Hematopoietic multipotent progenitor cell treated with erythropoietin and hydrocortisone succinate and interleukin-3 and kit ligand, for 15 days (in vitro differentiated cells): Measurements from ENCODE around the gene OR51A7.
"Not testable (repeated sequence)": the region's sequence is repeated elsewhere in the genome, so short reads cannot be mapped to it uniquely, and the experiment has no call there.

ENCODE experiments used
- DNase-seq: peaks from one replicate; pipeline ENCODE4 v3.0.0-alpha.2; 2015; ENCODE audit warnings: low spot score

The OR51A7 gene, protein sequence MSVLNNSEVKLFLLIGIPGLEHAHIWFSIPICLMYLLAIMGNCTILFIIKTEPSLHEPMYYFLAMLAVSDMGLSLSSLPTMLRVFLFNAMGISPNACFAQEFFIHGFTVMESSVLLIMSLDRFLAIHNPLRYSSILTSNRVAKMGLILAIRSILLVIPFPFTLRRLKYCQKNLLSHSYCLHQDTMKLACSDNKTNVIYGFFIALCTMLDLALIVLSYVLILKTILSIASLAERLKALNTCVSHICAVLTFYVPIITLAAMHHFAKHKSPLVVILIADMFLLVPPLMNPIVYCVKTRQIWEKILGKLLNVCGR

DNA sequence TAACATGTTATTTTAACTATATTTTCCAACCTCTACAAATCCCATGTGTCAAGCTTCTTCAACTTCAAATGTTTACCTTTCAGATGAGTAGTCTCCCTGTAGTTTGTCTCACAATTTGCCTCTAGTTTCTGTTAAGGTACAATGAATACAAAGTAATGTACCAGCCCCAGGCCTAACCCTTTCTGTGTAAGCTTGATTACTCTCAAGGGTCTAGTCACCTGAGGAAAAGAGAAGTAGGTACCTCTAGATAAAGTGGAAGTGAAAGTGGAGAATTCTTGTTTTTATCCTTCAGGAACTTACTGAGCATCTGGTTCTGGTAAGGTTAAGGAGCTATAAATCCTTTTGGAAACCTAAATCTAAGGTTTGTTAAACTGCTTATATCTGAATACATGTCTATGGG is at the start of gene OR51A7:
Gene OR51A7, plus strand, starts transcription at position 300 of the 400 bp plus-strand sequence. CDS start 3,587 bp downstream, outside the sequence.
- DNase-seq, result no peak

DNA sequence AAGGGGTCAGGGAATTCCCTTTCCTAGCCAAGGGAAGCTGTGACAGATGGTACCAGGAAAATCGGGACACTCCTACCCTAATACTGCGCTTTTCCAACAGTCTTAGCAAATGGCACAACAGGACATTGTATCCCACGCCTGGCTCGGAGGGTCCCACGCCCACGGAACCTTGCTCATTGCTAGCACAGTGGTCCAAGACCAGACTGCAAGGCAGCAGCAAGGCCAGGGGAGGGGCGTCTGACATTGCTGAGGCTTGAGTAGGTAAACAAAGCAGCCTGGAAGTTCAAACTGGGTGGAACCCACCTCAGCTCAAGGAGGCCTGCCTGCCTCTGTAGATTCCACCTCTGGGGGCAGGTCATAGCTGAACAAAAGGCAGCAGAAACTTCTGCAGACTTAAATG is 49.3 kb upstream of the OR51A7 start:
- not testable (repeated sequence) for DNase-seq

DNA sequence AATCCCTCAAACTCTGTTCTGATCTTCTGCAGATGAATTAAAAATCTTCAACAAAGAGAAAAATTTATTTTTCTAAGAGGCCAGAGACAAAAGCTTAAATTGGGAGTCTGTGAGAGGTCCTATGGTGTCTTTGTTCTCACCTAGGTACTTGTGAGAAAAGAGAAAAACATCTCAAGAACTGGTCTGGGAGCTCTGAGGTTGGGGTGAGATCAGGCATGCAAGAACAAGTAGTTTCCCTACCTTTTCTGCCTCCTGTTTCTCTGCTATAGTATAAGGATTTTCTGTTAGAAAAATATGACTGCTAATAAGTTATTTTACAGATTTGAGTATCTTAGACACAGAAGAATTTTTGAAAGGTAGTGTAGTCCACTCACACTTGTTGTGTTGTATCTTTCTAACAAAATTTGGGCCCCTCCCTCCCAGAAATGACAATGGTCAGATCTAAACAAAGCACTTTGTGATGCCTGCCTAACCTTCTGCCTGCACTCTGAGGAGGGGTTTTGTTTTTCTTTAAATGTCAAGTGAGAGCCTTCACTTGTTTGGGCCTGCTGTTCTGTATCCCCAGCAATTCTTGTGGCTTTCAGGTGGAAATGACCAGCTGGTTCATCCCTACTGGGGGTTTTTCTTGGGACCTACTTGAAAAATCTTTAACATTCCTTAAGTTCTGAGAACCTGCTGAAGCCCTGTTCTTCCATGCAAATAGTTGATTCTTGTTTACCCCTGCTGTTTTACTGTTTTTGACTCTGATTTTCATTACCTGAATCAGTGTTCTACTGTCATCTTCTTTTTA is 40.9 kb upstream of the OR51A7 start:
- DNase-seq, result no peak

DNA sequence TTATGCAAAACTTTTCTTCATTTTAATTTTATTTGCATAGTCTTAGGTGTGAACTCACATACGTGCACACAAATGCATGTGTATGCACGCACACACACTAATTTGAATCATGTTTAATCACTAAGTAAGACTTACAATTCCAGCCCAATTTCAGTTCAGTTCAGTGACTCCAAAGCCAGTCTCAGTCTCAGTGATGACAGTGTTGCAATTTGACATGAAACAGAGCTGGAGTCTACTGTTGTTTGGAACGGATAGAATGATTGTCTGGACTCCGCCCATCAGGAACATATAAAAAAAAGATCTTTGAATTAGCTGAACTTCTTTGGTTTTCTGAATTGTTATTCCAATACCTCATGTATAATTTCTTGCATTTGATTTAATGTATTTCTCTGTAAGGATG is 39.7 kb upstream of the OR51A7 start:
- DNase-seq, result no peak

DNA sequence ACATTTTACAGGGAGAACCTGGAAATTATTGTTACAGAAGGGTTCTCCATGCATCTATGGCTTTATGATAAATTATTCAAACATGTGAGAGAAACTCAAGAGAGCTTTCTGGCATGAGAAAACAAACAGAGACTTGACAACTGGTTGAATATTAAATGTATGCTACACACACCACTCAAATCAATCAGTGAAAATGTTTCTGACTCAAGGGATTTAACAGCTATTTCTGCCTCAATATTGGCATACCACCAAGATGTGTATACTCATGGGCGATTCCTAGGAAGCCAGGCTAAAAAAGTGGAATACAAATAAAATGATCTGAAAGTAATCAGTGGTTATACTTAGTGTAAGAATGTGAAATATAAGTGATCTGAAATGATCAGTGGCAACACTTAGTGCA is 37.7 kb upstream of the OR51A7 start:
- no peak for DNase-seq

DNA sequence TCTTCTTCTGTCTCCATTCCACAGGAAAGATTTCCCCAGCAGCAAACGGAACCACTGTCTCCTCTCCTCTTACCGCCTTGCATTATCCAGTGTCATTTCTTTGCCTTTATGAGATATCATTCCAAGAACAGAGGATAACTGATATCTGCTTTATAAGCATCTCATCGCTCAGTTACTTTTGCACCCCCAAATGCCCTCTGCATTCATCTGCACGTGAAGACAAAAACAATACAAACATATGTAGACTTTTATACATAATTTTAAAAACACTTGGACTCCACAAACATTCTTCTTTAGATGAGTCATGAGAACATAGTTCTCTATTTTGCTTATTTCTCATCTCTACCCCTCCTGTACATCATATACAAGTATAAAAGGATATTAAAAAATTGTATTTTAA is 22.4 kb upstream of the OR51A7 start:
- no peak for DNase-seq

DNA sequence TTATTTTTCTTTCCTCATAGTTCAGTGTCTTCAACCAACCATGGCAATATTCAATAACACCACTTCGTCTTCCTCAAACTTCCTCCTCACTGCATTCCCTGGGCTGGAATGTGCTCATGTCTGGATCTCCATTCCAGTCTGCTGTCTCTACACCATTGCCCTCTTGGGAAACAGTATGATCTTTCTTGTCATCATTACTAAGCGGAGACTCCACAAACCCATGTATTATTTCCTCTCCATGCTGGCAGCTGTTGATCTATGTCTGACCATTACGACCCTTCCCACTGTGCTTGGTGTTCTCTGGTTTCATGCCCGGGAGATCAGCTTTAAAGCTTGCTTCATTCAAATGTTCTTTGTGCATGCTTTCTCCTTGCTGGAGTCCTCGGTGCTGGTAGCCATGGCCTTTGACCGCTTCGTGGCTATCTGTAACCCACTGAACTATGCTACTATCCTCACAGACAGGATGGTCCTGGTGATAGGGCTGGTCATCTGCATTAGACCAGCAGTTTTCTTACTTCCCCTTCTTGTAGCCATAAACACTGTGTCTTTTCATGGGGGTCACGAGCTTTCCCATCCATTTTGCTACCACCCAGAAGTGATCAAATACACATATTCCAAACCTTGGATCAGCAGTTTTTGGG is 21.6 kb upstream of the OR51A7 start, which contains the start of gene OR51T1:
Gene OR51T1, plus strand, starts transcription at position 41 of the 641 bp plus-strand sequence. Its CDS starts 0 bp downstream, at position 41.
- no peak for DNase-seq

DNA sequence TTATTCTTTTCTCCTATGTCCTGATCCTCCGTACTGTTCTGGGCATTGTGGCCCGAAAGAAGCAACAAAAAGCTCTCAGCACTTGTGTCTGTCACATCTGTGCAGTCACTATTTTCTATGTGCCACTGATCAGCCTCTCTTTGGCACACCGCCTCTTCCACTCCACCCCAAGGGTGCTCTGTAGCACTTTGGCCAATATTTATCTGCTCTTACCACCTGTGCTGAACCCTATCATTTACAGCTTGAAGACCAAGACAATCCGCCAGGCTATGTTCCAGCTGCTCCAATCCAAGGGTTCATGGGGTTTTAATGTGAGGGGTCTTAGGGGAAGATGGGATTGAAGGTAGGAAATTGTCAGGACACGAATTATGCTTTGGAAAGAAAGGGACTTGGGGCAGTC is 21.0 kb upstream of the OR51A7 start:
- no peak for DNase-seq

DNA sequence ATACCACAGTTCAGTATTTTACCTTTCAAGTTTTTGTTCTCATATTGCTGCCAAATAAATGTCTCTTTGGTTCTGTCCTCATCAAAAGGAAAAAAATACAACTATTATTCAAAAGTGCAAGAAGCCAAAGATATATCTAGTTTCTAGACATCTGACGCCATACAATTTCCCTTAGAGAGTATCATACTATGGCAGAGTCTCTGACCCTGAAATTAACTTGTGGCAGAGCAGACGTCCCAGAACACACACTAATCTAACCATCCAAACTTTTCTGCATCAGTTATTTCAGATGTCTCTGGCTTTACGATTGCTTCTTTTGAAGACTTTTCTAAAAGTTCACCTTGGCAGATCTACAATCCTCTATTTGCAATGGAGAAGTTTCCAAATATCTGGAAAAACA is 19.2 kb upstream of the OR51A7 start:
- DNase-seq, result no peak

DNA sequence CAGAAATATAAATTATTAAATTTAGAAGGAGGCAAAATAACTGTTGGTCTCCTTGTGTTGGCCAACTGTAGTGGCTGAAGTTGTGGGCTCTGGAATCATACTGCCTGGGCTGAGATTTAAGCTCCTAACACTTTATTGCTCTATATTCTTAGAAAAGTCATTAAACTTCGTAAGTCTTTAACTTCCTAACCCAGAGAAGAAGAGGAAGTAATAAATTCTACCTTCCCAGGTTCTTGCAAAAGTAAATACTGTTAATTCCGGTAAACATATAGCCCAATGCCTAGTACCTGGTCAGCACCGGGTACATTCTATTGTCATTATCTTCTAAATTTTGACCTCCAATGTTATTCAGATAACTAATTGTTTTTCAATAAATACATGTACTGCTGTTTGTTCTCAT is 17.4 kb upstream of the OR51A7 start:
- DNase-seq, result no peak

DNA sequence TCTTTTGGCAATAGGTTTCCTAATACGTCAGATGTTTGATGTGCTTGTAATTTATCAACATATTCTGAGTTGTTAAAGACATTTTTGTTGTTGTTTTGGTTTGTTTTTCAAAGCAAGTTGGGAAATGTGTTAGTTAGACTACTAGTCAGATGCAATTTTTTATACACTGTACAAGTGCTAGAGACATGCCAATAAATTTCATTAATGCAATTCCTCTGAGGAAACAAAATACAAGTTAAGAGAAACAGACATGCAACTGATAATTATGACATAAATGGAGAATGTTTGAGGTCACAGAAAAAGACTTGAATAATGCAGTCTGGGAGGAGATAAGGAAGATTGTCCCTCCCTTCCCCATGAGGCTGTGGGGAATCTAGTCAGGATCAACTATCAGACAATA is 16.0 kb upstream of the OR51A7 start:
- DNase-seq, result no peak

DNA sequence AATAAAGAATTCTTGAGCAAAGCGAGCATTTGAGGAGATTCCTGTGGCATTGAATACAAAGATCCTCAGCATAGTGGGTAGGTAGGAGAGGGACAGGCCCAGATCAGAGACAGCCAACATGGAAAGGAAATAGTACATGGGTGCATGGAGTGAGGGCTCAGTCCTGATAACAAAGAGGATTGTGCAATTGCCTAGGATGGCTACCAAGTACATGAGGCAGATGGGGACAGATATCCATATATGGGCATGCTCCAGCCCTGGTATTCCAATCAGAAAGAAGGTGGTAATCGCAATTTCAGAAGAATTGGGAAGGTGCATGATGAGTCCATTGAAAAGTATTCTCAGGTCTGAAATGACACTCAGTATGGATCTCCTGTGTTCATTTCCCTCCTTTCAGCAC is 13.3 kb upstream of the OR51A7 start:
- no peak for DNase-seq

DNA sequence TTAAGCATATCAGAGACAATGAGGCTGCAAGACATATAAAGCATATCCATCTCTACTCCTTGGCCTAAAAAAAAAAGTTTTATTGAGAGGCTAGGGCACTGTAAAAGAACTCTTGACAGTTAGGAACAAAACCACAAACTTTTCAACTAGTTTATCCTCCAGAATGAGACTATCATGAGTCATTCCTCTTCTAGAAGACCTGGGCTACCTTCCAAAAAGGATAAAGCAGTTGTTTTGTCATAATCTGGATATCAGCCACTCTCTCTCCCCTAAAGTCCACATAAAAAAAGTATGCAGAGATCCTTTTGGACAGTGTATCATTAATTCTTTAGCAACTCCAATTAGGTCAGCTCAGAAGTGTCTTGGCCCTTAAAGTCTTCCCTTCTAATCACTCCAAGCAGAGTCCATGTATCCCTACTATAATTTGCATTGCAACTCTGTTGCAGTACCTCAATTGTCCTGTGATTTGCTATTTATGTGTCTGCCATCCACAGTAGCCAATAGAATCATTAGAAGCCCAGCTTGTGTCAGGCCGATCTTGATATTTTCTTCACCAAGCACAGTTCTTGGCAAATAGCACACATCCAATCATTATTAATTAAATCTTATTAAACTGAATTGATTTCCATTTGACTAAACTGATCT is 11.5 kb upstream of the OR51A7 start:
- no peak for DNase-seq

DNA sequence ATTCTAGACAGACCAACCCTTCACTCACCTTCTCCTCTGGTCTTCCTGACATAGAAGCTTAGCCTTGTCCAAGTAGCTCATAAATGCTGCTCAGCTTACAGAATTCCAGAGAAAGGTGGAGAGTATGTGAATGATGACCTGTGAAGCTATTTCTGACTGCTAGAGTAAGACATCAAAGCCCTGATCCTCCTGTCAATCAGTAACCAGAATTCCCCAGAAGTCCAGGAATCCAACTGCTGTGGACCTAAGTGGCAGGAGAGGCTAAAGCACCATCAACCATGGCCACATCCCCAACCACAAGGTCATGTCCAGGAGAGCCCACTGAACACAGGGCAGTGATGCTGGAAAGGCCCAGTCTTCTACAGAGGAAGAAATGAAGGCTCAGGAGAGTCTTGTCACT is 13.0 kb downstream of the OR51A7 start:
- no peak for DNase-seq

DNA sequence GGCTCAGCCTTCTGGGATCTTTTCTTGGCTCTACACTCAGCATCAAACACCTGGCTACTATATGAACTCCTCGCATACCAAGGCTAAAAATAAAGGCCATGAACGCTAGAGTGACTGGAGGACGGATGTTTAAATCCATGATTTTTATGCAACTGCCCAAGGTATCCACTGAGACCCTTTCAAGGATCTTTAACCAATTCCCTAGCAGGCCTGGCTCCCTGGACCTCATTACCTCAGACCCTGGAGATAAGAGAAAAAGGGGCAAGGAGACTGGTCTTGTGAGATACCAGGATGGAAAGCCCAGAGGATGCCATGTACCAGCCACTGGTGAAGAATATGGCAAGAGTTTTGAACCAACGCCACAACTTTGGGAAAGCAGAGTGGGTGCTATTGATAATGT is 15.7 kb downstream of the OR51A7 start, which contains the start of gene OR51G2:
Gene OR51G2, minus strand, starts transcription at position 101 of the 400 bp plus-strand sequence. CDS start 3,687 bp downstream, outside the sequence.
- DNase-seq, result no peak

DNA sequence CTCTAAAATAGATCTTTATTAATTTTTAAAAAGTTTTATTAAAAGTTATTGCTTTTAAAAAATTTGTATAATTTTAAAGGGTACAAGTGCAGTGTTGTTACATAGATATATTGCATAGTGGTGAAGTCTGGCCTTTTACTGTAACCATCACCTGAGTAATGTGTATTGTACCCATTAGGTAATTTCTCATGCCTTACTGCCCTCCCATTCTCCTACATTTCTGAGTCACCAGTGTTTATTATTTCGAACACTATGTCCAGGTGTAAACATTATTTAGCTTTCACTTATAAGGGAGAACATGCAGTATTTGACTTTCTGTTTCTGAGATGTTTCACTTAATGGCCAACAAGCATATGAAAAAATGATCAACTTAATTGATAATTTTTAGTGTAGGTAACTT is 18.2 kb downstream of the OR51A7 start:
- no peak for DNase-seq

DNA sequence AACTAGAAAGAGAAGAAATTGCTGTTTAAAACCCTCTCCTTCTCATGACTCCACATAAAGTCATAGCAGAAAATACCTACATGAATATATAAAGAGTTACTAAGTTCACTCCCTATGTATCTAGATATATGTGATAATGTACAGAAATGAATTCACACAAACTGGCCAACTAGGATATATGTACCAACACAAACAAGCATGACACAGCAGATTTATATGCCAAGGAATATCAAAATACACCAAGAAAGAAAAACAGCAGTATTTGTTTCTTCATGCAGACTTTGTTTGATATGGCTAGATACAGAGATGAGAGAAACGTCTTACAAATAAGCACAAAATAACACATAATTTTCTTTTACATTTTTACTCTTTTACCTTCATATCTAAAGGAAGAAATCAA is 18.7 kb downstream of the OR51A7 start:
- DNase-seq, result no peak

DNA sequence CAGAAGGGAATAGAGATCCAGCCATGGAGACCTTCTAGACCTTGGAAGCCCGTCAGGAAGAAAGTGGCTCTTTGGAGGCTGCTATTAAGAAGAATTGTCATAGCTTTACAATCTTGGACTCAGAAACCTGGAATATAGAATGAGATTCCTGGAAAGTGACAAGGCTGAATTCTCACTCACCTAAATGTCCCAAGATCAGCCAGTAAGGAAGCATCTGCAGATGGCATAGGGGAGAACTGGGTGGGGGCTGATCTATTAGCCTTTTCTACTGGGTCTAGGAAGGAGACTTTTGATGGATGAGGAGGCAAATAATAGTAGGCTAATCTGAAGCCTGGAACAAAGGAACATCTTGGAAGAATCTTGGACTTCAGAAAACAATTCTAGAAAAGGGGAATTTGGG is 20.7 kb downstream of the OR51A7 start, which contains the start of gene OR51G1:
Gene OR51G1, minus strand, starts transcription at position 101 of the 400 bp plus-strand sequence. Its CDS starts 0 bp downstream, at position 101.
- DNase-seq, result no peak

DNA sequence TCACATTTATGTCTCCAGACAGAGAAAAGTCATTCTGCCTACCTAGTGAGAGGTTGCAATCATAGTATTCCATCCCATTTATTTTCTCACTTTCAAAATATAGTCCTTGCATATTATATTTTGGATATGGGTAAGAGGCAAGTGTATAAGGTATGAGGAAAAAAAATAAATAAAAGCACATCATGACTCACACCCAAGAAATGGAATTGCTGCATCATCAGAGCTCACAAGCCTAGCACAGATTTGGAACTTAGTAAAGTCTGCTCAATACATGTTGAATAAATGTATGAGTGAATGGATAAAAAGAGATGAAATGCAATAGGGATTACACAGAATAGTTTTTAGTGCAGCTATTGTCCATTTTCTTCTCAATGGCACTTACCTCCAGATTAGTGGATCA is 23.0 kb downstream of the OR51A7 start:
- no peak for DNase-seq

DNA sequence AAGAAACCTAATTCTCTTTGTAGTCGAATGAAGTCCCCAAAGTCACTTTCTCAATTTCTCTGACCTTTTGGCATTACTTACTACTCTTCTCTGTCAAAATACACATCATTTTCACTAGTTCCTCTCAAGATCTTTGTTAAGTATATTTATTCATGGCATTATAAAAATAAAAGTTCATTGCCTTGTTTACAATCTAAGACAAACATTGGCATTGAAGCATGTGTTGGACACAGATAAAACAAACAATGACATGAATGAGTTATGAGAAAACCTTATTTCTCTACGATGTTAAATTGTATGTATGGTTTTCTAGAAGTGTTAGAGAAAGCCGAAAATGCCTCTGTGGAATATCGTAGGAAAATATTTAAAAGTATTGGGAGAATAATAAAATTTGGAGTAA is 29.2 kb downstream of the OR51A7 start:
- DNase-seq, result no peak

DNA sequence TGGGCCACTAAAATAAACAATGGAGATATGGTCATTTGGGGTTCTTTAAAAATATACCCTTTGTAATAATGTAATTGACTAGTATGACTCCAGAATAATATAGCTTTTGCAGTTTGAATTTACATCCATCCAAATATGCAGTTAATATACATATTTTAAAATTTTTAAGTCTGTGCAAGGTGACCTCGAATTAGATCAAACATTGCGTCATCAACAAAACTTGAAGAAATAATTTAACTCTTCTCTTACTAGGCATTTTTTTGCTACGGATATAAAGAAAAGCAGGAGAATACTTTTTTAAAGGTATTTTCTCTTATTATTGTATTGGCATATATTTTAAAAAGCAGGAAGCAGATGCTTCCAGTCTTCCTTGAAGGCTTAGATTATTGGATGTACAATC is 33.2 kb downstream of the OR51A7 start:
- no peak for DNase-seq

DNA sequence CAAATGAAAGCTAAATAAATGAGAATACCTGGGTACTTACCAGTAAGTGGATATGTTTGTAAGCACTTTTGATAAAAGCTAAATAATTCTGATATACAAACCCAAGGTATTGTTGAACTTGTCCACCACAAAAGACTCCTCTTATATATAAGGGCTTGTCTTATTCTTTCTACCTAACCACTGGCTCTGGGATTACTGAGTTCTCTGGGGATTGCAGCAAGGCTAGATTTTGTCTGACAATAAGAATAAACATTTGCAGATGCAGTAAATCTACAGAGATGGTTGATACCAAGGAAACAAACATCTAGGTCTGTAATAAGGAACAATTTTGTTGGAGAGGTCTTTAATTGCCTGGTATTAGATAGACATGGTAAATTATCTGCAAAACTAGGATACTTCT is 43.9 kb downstream of the OR51A7 start, which contains the start of gene OR51A4:
Gene OR51A4, minus strand, starts transcription at position 101 of the 400 bp plus-strand sequence. CDS start 505 bp downstream, outside the sequence.
- DNase-seq, result no peak
